ENCODE data around the gene AUTS2. TPM values are rescaled to one million over a fixed set of nuclear protein-coding genes. Genes with fewer than 3 reads are reported as not detected.

Gene AUTS2
- total and polyA plus RNA-seq, 2 of the 8 experiments (the other 6 are each of a cell fraction or from before 2014, with no cell fraction given): 25.9 to 101 TPM

GRCh38 chr7:69609541-69610373 lies 11.5 kb downstream of the AUTS2 start:
- Histone ChIP-seq H3K9me3 (ENCODE audit: insufficient read depth in 2 of 2, low read depth in 1 of 2, low read length in 1 of 2) (no peaks in the 10 kb centered on the region), H4K8ac (ENCODE audit: extremely low read depth, insufficient read depth, low read length) (no peak overlapping the region), H2AK5ac (ENCODE audit: low read depth, low read length) (no peak overlapping the region), H2BK120ac (replicated peaks; ENCODE audit: low read depth, low read length) (no peak overlapping the region), H4K5ac (ENCODE audit: insufficient read length, low read depth, low read length) (no peak overlapping the region), H2BK20ac (ENCODE audit: low read length) (no peak overlapping the region), H3K56ac (replicated peaks; ENCODE audit: insufficient read length, low read depth, low read length) (no peak overlapping the region), H3K18ac (ENCODE audit: extremely low read depth, low read length) (no peak overlapping the region), H3K4me1 (replicated peaks in 1 of 4; ENCODE audit: control insufficient read depth in 3 of 4, insufficient read depth in 4 of 4, low read length in 3 of 4) (peaks cover 0 to 7% (median 3%) of the 10 kb centered on the region in 4 experiments; a peak in 2 of 7 replicates), H3K9ac (replicated peaks in 1 of 4; ENCODE audit: extremely low read depth in 1 of 4, low read depth in 3 of 4, low read length in 3 of 4) (no peak overlapping the region), H3K27ac (ENCODE audit: low read depth, low read length) (no peak overlapping the region), H3K4ac (replicated peaks; ENCODE audit: insufficient read length, low read depth, low read length) (no peak overlapping the region), H3K23ac (ENCODE audit: insufficient read length) (no peak overlapping the region), H2AFZ (ENCODE audit: low read length) (no peak overlapping the region), H2BK12ac (ENCODE audit: low read depth, low read length) (no peak overlapping the region), H3K14ac (ENCODE audit: insufficient read length) (no peak overlapping the region), H3K36me3 (ENCODE audit: control insufficient read depth in 2 of 4, insufficient read depth in 4 of 4, low read length in 3 of 4) (no peaks in the 10 kb centered on the region), H4K91ac (replicated peaks; ENCODE audit: insufficient read length, low read length) (no peak overlapping the region), H3K4me2 (ENCODE audit: insufficient read depth in 1 of 2, low read depth in 2 of 2, low read length in 2 of 2) (no peak overlapping the region), H3K23me2 (ENCODE audit: low read depth, low read length) (no peaks in the 10 kb centered on the region), H3K27me3 (replicated peaks in 1 of 4; ENCODE audit: control insufficient read depth in 3 of 4, extremely low read depth in 1 of 4, insufficient read depth in 3 of 4, low read length in 3 of 4) (peaks cover 82 to 97% (median 91%) of the 10 kb centered on the region in 4 experiments), H2BK5ac (ENCODE audit: low read depth, low read length) (no peak overlapping the region), H4K20me1 (replicated peaks in 1 of 2; ENCODE audit: control insufficient read depth in 1 of 2, insufficient read depth in 2 of 2, low read length in 2 of 2) (peaks cover 35 to 36% of the 10 kb centered on the region in 2 experiments), H3K4me3 (ENCODE audit: extremely low read depth in 1 of 4, insufficient read depth in 2 of 4, low read depth in 3 of 4, low read length in 4 of 4) (no peak overlapping the region), H3K79me1 (ENCODE audit: low read depth, low read length) (no peaks in the 10 kb centered on the region), H3K79me2 (ENCODE audit: control insufficient read depth in 1 of 2, insufficient read depth in 2 of 2, low read length in 2 of 2) (no peaks in the 10 kb centered on the region), H2BK15ac (ENCODE audit: low read length) (no peak overlapping the region)
- ChIA-PET CTCF (ENCODE audit: partially characterized antibody) (no interaction called here), POLR2A (ENCODE audit: partially characterized antibody) (no interaction called here)
- 59% methylated on average over 5 of the region's 5 CpGs; no CpG with 5 or more reads in 1 of the 2 experiments for WGBS, 2 experiments (ENCODE audit: extremely low coverage in 1 of 2, insufficient coverage in 1 of 2, insufficient read length in 1 of 2, insufficient replicate concordance in 2 of 2, low coverage in 1 of 2, low lambda C conversion rate in 2 of 2, missing lambda C conversion rate in 1 of 2)
- DNase-seq (ENCODE audit: low read depth in 1 of 2, low spot score in 2 of 2): no peak
- TF ChIP-seq KDM5A (IDR thresholded peaks at IDR 0.05; ENCODE audit: low read length) (no peak), SIN3A (conservative IDR thresholded peaks at IDR 0.05 in 1 of 2, IDR thresholded peaks at IDR 0.05 in 1 of 2; ENCODE audit: low read depth in 1 of 2, low read length in 2 of 2) (no peak), RNF2 (IDR thresholded peaks at IDR 0.05; ENCODE audit: borderline replicate concordance, low read depth, low read length, missing control alignments, poor library complexity, severe bottlenecking) (no peak), TCF12 (IDR thresholded peaks at IDR 0.05; ENCODE audit: low read depth, low read length) (no peak), CBX5 (IDR thresholded peaks at IDR 0.05; ENCODE audit: low read depth, low read length) (no peak), TAF7 (optimal IDR thresholded peaks at IDR 0.05; ENCODE audit: borderline replicate concordance, low read depth, low read length) (no peak), CEBPB (IDR thresholded peaks at IDR 0.05; ENCODE audit: low read depth, low read length) (no peak), USF2 (IDR thresholded peaks at IDR 0.05; ENCODE audit: low read length) (no peak), EZH2 (IDR thresholded peaks at IDR 0.05; ENCODE audit: low read depth, low read length, severe bottlenecking) (no peak), E2F6 (IDR thresholded peaks at IDR 0.05) (no peak)
- no peak for FAIRE-seq
